Panc1 (cell line): ENCODE data around the gene ZSWIM3. TPM values are rescaled to one million over a fixed set of nuclear protein-coding genes. Genes with fewer than 3 reads are reported as not detected.

Source experiments
- ATAC-seq: fragments of 200-7000 bp; cut with Tn5 transposase; 2 replicates; pipeline ENCODE4 v1.9.1; 2020; ENCODE audit warnings: mild to moderate bottlenecking, moderate library complexity
- BruUV-seq: library from RNA; stranded (reverse); fragments of 400-500 nt; replicated peaks from 2 replicates; lab custom pipeline; 2021; lab: Mats Ljungman, UMichigan
- CTCF ChIA-PET: fragments of 300-600 bp; sonication (Branson Sonifier 250); formaldehyde crosslinking; loops from one replicate; lab custom pipeline; 2022; ENCODE audit warnings: antibody characterized with exemption; lab: Charles Lee
- POLR2A ChIA-PET: fragments of 300-600 bp; sonication (Branson Sonifier 250); formaldehyde crosslinking; loops from one replicate; lab custom pipeline; 2022; ENCODE audit warnings: antibody characterized with exemption; lab: Charles Lee
- DNase-seq: peaks from one replicate; pipeline ENCODE4 v3.0.0-alpha.2; 2010; ENCODE audit warnings: low read depth, low spot score
- H3K27ac ChIP-seq: 2 replicates; pipeline ENCODE4 v1.5.1; 2011; ENCODE audit warnings: mild to moderate bottlenecking, low read length, inconsistent platforms
- H3K27me3 ChIP-seq: fragments of 200-500 bp; sonication (Bioruptor generic); 2 replicates; pipeline ENCODE4 v1.6.0; 2014; ENCODE audit warnings: low read length, inconsistent platforms; ENCODE audit not compliant: control insufficient read depth, insufficient read depth
- H3K36me3 ChIP-seq: fragments of 200-500 bp; sonication (Bioruptor generic); 2 replicates; pipeline ENCODE4 v1.5.1; 2014; ENCODE audit warnings: inconsistent platforms, mild to moderate bottlenecking, low read length, moderate library complexity; ENCODE audit not compliant: control insufficient read depth, insufficient read depth
- H3K4me1 ChIP-seq: 2 replicates; pipeline ENCODE4 v1.5.1; 2011; ENCODE audit warnings: inconsistent platforms, mild to moderate bottlenecking, low read length, moderate library complexity; ENCODE audit not compliant: control insufficient read depth, insufficient read depth
- H3K4me3 ChIP-seq, 2 experiments: 2 replicates each; pipeline ENCODE4 v1.5.1; 2011 to 2012; ENCODE audit warnings: low read depth in 2 of 2, low read length in 2 of 2, mild to moderate bottlenecking in 2 of 2, inconsistent platforms in 1 of 2, moderate library complexity in 1 of 2
- H3K9me3 ChIP-seq: fragments of 200-500 bp; sonication (Bioruptor generic); 2 replicates; pipeline ENCODE4 v1.5.1; 2014; ENCODE audit warnings: low read depth, mild to moderate bottlenecking, inconsistent platforms, low read length, moderate library complexity; ENCODE audit not compliant: control insufficient read depth, insufficient read depth
- POLR2AphosphoS5 ChIP-seq: IDR thresholded peaks from 2 replicates; pipeline ENCODE4 v1.6.1; 2012; ENCODE audit warnings: mild to moderate bottlenecking, low read depth, low read length, moderate library complexity
- SIN3A ChIP-seq: IDR thresholded peaks from 2 replicates; pipeline ENCODE4 v1.6.1; 2012; ENCODE audit warnings: low read depth, mild to moderate bottlenecking, low read length, moderate library complexity, borderline replicate concordance; ENCODE audit not compliant: insufficient read depth
- TCF7L2 ChIP-seq: IDR thresholded peaks from 2 replicates; pipeline ENCODE4 v1.6.1; 2011; ENCODE audit warnings: mild to moderate bottlenecking, low read depth, low read length, inconsistent platforms
- in situ Hi-C: cut with HindIII; loops from 2 replicates; pipeline ENCODE4 v1.10.0; 2016; ENCODE audit warnings: low sequenced_read_pairs, low pct_unique_long_range_greater_than_20kb
- intact Hi-C: fragments of 100-400 bp; cut with micrococcal nuclease; formaldehyde crosslinking; loops from one replicate; pipeline ENCODE4 v1.10.0; 2022; ENCODE audit not compliant: unreplicated experiment
- total RNA-seq: library from RNA; stranded (reverse); gene quantifications from one replicate; pipeline ENCODE4 v1.2.1, GENCODE V29; 2021; ENCODE audit not compliant: unreplicated experiment
- TF ChIP-seq, protein P1 (sequence below): fragments of 450-650 bp; IDR thresholded peaks from 2 replicates; pipeline ENCODE4 v1.5.1; 2017; ENCODE audit warnings: mild to moderate bottlenecking
- TF ChIP-seq, protein P2 (sequence below), 2 experiments: IDR thresholded peaks; 2 replicates each; pipeline ENCODE4 v1.6.1; 2011 to 2012; ENCODE audit warnings: low read depth in 2 of 2, control low read depth in 1 of 2, low read length in 1 of 2, mild to moderate bottlenecking in 1 of 2, moderate library complexity in 1 of 2; ENCODE audit not compliant: insufficient read depth in 1 of 2

The ZSWIM3 gene
- total RNA-seq, 1 experiment from 2014 or later = 3.6 TPM

DNA sequence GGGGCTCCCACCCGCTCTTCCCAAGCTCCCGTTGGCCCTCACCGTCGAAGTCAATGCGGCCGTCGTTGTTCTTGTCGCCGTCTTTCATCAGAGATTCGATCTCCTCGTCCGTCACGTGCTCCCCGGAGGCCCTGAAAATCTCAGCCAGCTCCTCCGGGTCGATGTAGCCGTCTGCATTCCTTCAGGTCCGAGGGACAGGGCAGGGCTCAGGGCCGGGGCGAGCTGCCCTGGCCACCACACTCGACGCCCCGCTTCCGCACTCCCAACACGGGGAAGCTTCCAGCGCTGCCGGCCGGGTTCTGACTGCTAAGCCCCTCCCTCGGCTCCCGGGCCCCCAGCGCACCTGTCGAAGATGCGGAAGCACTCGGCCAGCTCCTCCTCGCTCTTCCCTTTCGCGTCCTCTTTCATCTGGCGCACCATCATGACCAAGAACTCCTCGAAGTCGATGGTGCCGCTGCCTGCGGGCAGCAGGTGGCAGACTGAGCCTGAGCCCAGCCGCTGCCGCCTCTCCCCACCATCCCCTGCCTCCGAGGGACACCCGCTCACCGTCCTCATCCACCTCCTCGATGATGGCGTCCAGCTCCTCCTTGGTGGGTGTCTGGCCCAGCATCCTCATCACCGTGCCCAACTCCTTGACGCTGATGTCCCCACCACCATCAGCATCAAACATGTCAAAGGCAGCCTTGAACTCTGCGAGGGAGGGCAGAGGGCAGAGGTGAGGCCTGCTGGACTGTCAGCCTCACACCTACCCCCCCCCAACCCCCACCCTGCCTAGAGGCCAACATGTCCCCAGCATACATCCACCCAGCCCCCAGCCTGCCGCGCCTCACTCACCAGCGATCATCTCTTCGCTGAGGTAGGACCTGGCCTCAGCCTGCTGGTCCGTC, 33.2 kb upstream of the ZSWIM3 start:
- ATAC-seq (peak; percentile 73), DNase-seq (no peak)
- no peaks in the 10 kb centered on the region for H3K9me3 ChIP-seq
- H3K27me3 ChIP-seq = no peaks in the 10 kb centered on the region
- ChIA-PET POLR2A (interaction anchor here (0.6 kb wide), 1 partner anchor 76 kb away, joined by 4 read pairs; no protein-coding TSS in a partner anchor), CTCF (interaction anchor here (0.6 to 0.7 kb wide), 3 partner anchors 12 to 24 kb away, joined by 5 to 7 read pairs (median 6); no protein-coding TSS in a partner anchor)
- no peaks in the 10 kb centered on the region for H3K36me3 ChIP-seq
- in situ Hi-C loops (no loop called here), intact Hi-C loops (no loop called here)
- no TSS peak for BruUV-seq
- H3K4me3 ChIP-seq = no peak overlapping the region
- peaks cover 2% of the 10 kb centered on the region; the same call in 1 of the 2 replicates for H3K4me1 ChIP-seq
- H3K27ac ChIP-seq = no peak overlapping the region
- TF ChIP-seq SIN3A (no peak), POLR2AphosphoS5 (no peak), TCF7L2 (no peak)
- TF ChIP-seq, protein P1, sequence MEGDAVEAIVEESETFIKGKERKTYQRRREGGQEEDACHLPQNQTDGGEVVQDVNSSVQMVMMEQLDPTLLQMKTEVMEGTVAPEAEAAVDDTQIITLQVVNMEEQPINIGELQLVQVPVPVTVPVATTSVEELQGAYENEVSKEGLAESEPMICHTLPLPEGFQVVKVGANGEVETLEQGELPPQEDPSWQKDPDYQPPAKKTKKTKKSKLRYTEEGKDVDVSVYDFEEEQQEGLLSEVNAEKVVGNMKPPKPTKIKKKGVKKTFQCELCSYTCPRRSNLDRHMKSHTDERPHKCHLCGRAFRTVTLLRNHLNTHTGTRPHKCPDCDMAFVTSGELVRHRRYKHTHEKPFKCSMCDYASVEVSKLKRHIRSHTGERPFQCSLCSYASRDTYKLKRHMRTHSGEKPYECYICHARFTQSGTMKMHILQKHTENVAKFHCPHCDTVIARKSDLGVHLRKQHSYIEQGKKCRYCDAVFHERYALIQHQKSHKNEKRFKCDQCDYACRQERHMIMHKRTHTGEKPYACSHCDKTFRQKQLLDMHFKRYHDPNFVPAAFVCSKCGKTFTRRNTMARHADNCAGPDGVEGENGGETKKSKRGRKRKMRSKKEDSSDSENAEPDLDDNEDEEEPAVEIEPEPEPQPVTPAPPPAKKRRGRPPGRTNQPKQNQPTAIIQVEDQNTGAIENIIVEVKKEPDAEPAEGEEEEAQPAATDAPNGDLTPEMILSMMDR = peak; percentile 81; the same call in 1 of the 2 replicates
- TF ChIP-seq, protein P2, sequence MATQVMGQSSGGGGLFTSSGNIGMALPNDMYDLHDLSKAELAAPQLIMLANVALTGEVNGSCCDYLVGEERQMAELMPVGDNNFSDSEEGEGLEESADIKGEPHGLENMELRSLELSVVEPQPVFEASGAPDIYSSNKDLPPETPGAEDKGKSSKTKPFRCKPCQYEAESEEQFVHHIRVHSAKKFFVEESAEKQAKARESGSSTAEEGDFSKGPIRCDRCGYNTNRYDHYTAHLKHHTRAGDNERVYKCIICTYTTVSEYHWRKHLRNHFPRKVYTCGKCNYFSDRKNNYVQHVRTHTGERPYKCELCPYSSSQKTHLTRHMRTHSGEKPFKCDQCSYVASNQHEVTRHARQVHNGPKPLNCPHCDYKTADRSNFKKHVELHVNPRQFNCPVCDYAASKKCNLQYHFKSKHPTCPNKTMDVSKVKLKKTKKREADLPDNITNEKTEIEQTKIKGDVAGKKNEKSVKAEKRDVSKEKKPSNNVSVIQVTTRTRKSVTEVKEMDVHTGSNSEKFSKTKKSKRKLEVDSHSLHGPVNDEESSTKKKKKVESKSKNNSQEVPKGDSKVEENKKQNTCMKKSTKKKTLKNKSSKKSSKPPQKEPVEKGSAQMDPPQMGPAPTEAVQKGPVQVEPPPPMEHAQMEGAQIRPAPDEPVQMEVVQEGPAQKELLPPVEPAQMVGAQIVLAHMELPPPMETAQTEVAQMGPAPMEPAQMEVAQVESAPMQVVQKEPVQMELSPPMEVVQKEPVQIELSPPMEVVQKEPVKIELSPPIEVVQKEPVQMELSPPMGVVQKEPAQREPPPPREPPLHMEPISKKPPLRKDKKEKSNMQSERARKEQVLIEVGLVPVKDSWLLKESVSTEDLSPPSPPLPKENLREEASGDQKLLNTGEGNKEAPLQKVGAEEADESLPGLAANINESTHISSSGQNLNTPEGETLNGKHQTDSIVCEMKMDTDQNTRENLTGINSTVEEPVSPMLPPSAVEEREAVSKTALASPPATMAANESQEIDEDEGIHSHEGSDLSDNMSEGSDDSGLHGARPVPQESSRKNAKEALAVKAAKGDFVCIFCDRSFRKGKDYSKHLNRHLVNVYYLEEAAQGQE (IDR thresholded peaks at IDR 0.05; ENCODE audit: insufficient read depth in 1 of 2, low read depth in 2 of 2, low read length in 1 of 2) = no peak

DNA sequence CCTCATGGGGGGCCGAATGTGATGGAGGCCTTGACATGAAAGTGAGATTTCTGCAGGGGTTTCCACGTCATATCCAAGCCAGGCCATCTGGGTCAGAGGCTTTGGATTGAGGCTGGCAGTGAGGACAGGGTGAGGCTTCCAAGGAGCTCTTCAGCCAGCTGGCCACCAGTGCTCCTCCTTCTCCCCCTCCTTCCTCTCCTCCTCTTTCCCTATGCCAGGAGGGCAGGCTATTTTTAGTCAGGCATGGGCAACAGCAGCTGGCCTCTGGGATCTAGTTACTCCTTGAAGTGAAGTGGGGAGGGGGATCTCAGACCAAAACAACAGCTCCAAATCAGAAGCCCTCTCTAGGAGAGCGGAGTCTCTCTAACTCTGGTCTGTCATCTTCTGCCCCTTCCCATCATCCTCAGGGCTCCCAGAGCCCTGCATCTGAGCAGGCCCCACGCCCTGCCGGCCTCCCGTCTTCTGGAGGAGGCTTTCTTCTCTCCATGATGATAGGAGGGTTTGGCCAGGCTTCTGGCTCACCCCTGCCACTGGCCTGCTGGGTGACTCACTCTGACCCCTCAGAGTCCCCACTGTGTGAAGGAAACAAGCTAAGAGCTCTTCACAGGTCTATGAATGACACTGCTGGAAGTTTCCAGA, 30.9 kb upstream of the ZSWIM3 start:
- CTCF ChIA-PET = no interaction called here
- H3K36me3 ChIP-seq = no peaks in the 10 kb centered on the region
- POLR2A ChIA-PET = interaction anchor here (0.6 kb wide), 1 partner anchor 15 kb away, joined by 3 read pairs; no protein-coding TSS in a partner anchor
- H3K27ac ChIP-seq = no peak overlapping the region
- TF ChIP-seq, protein P2 (IDR thresholded peaks at IDR 0.05; ENCODE audit: insufficient read depth in 1 of 2, low read depth in 2 of 2, low read length in 1 of 2) = no peak
- TF ChIP-seq, protein P1 = no peak
- TF ChIP-seq TCF7L2 = no peak
- TF ChIP-seq SIN3A = no peak
- no peak for TF ChIP-seq POLR2AphosphoS5
- DNase-seq = no peak
- 0 out of 2 replicates have a peak, but pooled peaks have one; percentile 33 for ATAC-seq
- intact Hi-C loops (no loop called here), in situ Hi-C loops (no loop called here)
- H3K27me3 ChIP-seq = no peaks in the 10 kb centered on the region
- H3K4me3 ChIP-seq = no peak overlapping the region
- H3K4me1 ChIP-seq = peaks cover 2% of the 10 kb centered on the region; the same call in 1 of the 2 replicates
- BruUV-seq = no TSS peak
- H3K9me3 ChIP-seq = no peaks in the 10 kb centered on the region
